B cell (primary cell): ENCODE data around the gene DNHD1. TPM values are rescaled to one million over a fixed set of nuclear protein-coding genes. Genes with fewer than 3 reads are reported as not detected.

Source experiments
- ATAC-seq: fragments of 200-7000 bp; cut with Tn5 transposase; one replicate; pipeline ENCODE4 v1.10.0; 2021; ENCODE audit warnings: low read depth, mild to moderate bottlenecking, moderate number of reproducible peaks, moderate library complexity
- CTCF ChIA-PET: fragments of 350-600 bp; sonication (Branson Sonifier 250); formaldehyde crosslinking; loops from one replicate; lab custom pipeline; 2021; ENCODE audit warnings: antibody characterized with exemption, inconsistent platforms; lab: Charles Lee
- POLR2A ChIA-PET: fragments of 350-600 bp; sonication (Branson Sonifier 250); formaldehyde crosslinking; loops from one replicate; lab custom pipeline; 2021; ENCODE audit warnings: antibody characterized with exemption; lab: Charles Lee
- DNase-seq: peaks from one replicate; pipeline ENCODE4 v3.0.0; 2013
- H2AFZ ChIP-seq: 2 replicates; pipeline ENCODE4 v1.6.1; 2012; ENCODE audit warnings: mild to moderate bottlenecking, low read depth, low read length; ENCODE audit not compliant: insufficient read depth, poor library complexity, severe bottlenecking
- H3K27ac ChIP-seq, 2 donors: 1 replicate in 1 of 2; 2 replicates in 1 of 2; pipeline ENCODE4 v1.5.1; 2012 to 2013; ENCODE audit warnings: low read length in 2 of 2, mild to moderate bottlenecking in 2 of 2, moderate library complexity in 1 of 2
- H3K27me3 ChIP-seq, 4 experiments: fragments of 200-600 bp in 1 of 4; sonication (generic) in 1 of 4; replicated peaks in 1 of 4; 1 replicate in 2 of 4; 2 replicates in 2 of 4; pipeline versions ENCODE4 v1.6.1 to v1.7.0; 2013 to 2016; ENCODE audit warnings: low read length in 3 of 4, mild to moderate bottlenecking in 2 of 4, mixed read lengths in 1 of 4, moderate library complexity in 1 of 4; ENCODE audit not compliant: insufficient read depth in 4 of 4, control insufficient read depth in 3 of 4; ENCODE audit errors: control extremely low read depth in 1 of 4
- H3K36me3 ChIP-seq, 2 experiments: replicated peaks in 1 of 2; 1 replicate in 1 of 2; 2 replicates in 1 of 2; pipeline versions ENCODE4 v1.6.1 to v1.7.1; 2013; ENCODE audit warnings: low read length in 1 of 2; ENCODE audit not compliant: insufficient read depth in 2 of 2, control insufficient read depth in 1 of 2; ENCODE audit errors: control extremely low read depth in 1 of 2, extremely low read depth in 1 of 2
- H3K4me1 ChIP-seq, 2 donors: fragments of 200-600 bp in 1 of 2; sonication (generic) in 1 of 2; 1 replicate in 1 of 2; 2 replicates in 1 of 2; pipeline versions ENCODE4 v1.5.1 to v1.6.1; 2013 to 2017; ENCODE audit warnings: low read length in 2 of 2; ENCODE audit not compliant: control insufficient read depth in 2 of 2, insufficient read depth in 2 of 2
- H3K4me2 ChIP-seq: replicated peaks from 2 replicates; pipeline ENCODE3; 2012; ENCODE audit warnings: mild to moderate bottlenecking, low read depth, low read length; ENCODE audit not compliant: poor library complexity, severe bottlenecking
- H3K4me3 ChIP-seq, 5 experiments: fragments of 200-600 bp in 1 of 5; sonication (generic) in 1 of 5; 1 replicate in 3 of 5; 2 replicates in 2 of 5; pipeline versions ENCODE4 v1.5.1 to v1.7.0; 2011 to 2016; ENCODE audit warnings: low read length in 4 of 5, mild to moderate bottlenecking in 4 of 5, low read depth in 2 of 5, control low read depth in 1 of 5, moderate library complexity in 1 of 5; ENCODE audit not compliant: insufficient read depth in 1 of 5; ENCODE audit errors: control extremely low read depth in 1 of 5, extremely low read depth in 1 of 5
- H3K79me2 ChIP-seq: fragments of 200-600 bp; sonication (generic); one replicate; pipeline ENCODE4 v1.6.0; 2016; ENCODE audit warnings: low read length; ENCODE audit not compliant: control insufficient read depth, insufficient read depth
- H3K9ac ChIP-seq: fragments of 200-600 bp; sonication (generic); 2 replicates; pipeline ENCODE4 v1.6.1; 2017; ENCODE audit warnings: mild to moderate bottlenecking, low read length, moderate library complexity
- H3K9me3 ChIP-seq, 3 donors: one replicate each; pipeline versions ENCODE4 v1.6.1 to v1.7.1; 2013; ENCODE audit warnings: low read length in 2 of 3; ENCODE audit not compliant: control insufficient read depth in 2 of 3, insufficient read depth in 1 of 3; ENCODE audit errors: control extremely low read depth in 1 of 3
- H4K20me1 ChIP-seq: 2 replicates; pipeline ENCODE4 v1.6.0; 2012; ENCODE audit warnings: mild to moderate bottlenecking, low read length; ENCODE audit not compliant: insufficient read depth, control insufficient read depth, poor library complexity, severe bottlenecking
- H3K27ac Mint-ChIP-seq: one replicate; pipeline ENCODE4 v1.8.0; 2021; ENCODE audit warnings: mixed read lengths
- H3K27me3 Mint-ChIP-seq: one replicate; pipeline ENCODE4 v1.8.0; 2021; ENCODE audit warnings: mixed read lengths
- H3K4me1 Mint-ChIP-seq: one replicate; pipeline ENCODE4 v1.8.0; 2021; ENCODE audit warnings: mixed read lengths
- H3K4me3 Mint-ChIP-seq: one replicate; pipeline ENCODE4 v1.8.0; 2021; ENCODE audit warnings: mixed read lengths
- H3K9me3 Mint-ChIP-seq: one replicate; pipeline ENCODE4 v1.8.0; 2022; ENCODE audit warnings: mixed read lengths; ENCODE audit not compliant: insufficient read depth
- EZH2 ChIP-seq: IDR thresholded peaks from 2 replicates; pipeline ENCODE4 v1.6.1; 2012; ENCODE audit warnings: borderline replicate concordance, low read depth, mild to moderate bottlenecking, moderate library complexity, low read length; ENCODE audit not compliant: insufficient read depth, poor library complexity, severe bottlenecking
- WGBS: methylation state at CpG from one replicate; pipeline ENCODE4 v1.1.5; 2013; ENCODE audit warnings: missing lambda C conversion rate; ENCODE audit not compliant: insufficient coverage; 5-methylcytosine and 5-hydroxymethylcytosine counted together
- intact Hi-C: fragments of 100-400 bp; cut with micrococcal nuclease; formaldehyde crosslinking; loops from one replicate; pipeline ENCODE4 v1.10.0; 2022
- polyA plus RNA-seq: library from polyadenylated mRNA; depleted of rRNA; stranded (reverse); fragments of >200 nt; gene quantifications from 2 replicates; pipeline ENCODE4 v1.2.3, GENCODE V29; 2012
- total RNA-seq, 2 donors: library from RNA; stranded (reverse); fragments of 120-200 nt in 1 of 2; gene quantifications; 1 replicate in 1 of 2; 2 replicates in 1 of 2; pipeline versions ENCODE4 v1.2.3 to v1.2.4, GENCODE V29; 2013 to 2022
- TF ChIP-seq, protein P1 (sequence below): fragments of 200-600 bp; IDR thresholded peaks from one replicate; pipeline ENCODE4 v1.8.0; 2022; ENCODE audit warnings: antibody characterized with exemption, mild to moderate bottlenecking

Gene DNHD1
- total and polyA plus RNA-seq, 2 donors (not counting 1 experiment from before 2014, with no cell fraction given) = 53.9 to 58.2 TPM

DNA sequence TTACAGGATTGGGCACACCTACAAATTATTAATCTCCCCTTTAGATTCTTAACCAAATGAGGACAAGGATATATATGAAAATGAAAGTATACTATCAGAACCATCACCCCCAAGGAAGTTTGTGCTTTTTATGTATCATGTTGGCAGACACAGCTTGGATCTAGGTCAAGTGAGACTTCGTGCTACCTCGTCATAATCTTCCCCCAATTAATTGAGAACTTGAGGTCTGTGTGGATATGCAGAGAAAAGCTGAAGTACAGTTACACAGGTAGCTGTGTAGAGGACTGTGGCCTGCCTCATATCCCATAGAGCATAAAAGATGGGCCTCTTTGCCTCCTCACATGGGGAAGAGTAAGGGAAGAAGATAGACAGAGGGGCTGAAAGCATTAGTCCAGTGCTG lies 45.6 kb downstream of the DNHD1 start:
- Histone ChIP-seq H4K20me1 (no peaks in the 10 kb centered on the region), H3K4me1 (no peaks in the 10 kb centered on the region), H3K27me3 (no peaks in the 10 kb centered on the region), H3K9me3 (no peaks in the 10 kb centered on the region), H3K79me2 (no peaks in the 10 kb centered on the region), H3K9ac (no peak overlapping the region), H3K4me3 (no peak overlapping the region), H3K36me3 (no peaks in the 10 kb centered on the region), H3K27ac (no peak overlapping the region), H2AFZ (no peak overlapping the region), H3K4me2 (no peak overlapping the region)
- ATAC-seq (no peak), DNase-seq (no peak)
- TF ChIP-seq, protein P1, sequence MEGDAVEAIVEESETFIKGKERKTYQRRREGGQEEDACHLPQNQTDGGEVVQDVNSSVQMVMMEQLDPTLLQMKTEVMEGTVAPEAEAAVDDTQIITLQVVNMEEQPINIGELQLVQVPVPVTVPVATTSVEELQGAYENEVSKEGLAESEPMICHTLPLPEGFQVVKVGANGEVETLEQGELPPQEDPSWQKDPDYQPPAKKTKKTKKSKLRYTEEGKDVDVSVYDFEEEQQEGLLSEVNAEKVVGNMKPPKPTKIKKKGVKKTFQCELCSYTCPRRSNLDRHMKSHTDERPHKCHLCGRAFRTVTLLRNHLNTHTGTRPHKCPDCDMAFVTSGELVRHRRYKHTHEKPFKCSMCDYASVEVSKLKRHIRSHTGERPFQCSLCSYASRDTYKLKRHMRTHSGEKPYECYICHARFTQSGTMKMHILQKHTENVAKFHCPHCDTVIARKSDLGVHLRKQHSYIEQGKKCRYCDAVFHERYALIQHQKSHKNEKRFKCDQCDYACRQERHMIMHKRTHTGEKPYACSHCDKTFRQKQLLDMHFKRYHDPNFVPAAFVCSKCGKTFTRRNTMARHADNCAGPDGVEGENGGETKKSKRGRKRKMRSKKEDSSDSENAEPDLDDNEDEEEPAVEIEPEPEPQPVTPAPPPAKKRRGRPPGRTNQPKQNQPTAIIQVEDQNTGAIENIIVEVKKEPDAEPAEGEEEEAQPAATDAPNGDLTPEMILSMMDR = no peak
- TF ChIP-seq EZH2 = no peak
- H3K4me3 Mint-ChIP-seq = no peak overlapping the region
- intact Hi-C loops = no loop called here
- no peaks in the 10 kb centered on the region for H3K4me1 Mint-ChIP-seq
- WGBS = no CpG with 5 or more reads among the region's 2 CpGs
- ChIA-PET POLR2A (no interaction called here), CTCF (interaction anchor here (1.3 kb wide), 1 partner anchor 12 kb away, joined by 4 read pairs; no protein-coding TSS in a partner anchor)
- H3K27ac Mint-ChIP-seq = no peak overlapping the region
- H3K9me3 Mint-ChIP-seq = no peaks in the 10 kb centered on the region
- no peaks in the 10 kb centered on the region for H3K27me3 Mint-ChIP-seq

DNA sequence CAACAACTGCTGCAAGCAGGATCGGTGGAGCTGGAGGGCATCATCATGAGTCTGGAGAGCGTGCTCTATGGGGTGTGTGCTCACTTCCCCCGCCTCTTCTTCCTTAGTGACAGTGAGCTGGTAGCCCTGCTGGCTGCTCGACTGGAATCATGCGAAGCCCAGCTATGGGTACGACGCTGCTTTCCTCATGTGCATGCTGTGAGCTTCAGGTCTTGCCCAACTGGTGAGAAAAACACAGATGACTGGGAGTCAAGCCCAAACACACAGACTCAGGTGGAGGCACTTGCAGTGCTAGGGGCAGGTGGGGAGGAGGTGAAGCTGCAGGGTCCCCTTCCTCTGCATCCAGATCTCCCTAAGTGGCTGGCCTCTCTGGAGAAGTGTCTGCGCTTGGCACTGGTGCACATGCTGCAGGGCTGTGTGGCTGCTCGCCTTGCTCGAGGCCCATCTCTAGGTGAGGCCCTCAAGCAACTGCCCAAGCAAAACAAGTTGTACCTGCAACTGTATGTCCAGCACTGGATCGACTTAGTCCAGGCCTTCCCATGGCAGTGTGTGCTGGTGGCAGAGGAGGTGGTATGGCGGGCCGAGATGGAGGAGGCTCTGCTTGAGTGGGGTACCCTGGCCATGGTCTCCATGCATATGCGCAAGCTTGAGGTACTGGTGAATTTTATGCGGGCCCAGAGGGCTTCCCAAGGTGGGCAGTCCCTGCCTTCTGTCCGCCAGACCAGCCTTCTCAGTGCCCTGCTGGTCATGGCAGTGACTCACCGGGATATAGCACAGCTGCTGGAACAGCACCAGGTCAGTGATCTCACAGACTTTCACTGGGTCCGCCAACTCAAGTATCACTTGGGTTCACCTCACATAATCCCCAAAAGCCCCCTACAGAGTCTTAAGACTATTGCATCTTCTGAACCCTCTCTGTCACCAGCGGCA lies 48.1 kb downstream of the DNHD1 start:
- Histone ChIP-seq H3K4me3 (no peak overlapping the region), H3K9me3 (no peaks in the 10 kb centered on the region), H2AFZ (no peak overlapping the region), H3K27me3 (no peaks in the 10 kb centered on the region), H4K20me1 (no peaks in the 10 kb centered on the region), H3K4me1 (no peaks in the 10 kb centered on the region), H3K79me2 (no peaks in the 10 kb centered on the region), H3K9ac (no peak overlapping the region), H3K27ac (no peak overlapping the region), H3K4me2 (no peak overlapping the region), H3K36me3 (no peaks in the 10 kb centered on the region)
- DNase-seq (no peak), ATAC-seq (no peak)
- ChIA-PET CTCF (interaction anchor here (0.9 kb wide), 1 partner anchor 40 kb away, joined by 3 read pairs; no protein-coding TSS in a partner anchor), POLR2A (interaction anchor here (0.6 kb wide), 1 partner anchor 102 kb away, joined by 3 read pairs; no protein-coding TSS in a partner anchor)
- intact Hi-C loops = no loop called here
- Mint-ChIP-seq H3K9me3 (no peaks in the 10 kb centered on the region), H3K27me3 (no peaks in the 10 kb centered on the region), H3K4me3 (no peak overlapping the region), H3K27ac (no peak overlapping the region), H3K4me1 (no peaks in the 10 kb centered on the region)
- TF ChIP-seq EZH2 = no peak
- TF ChIP-seq, protein P1 = no peak
- 98% methylated on average over 16 of the region's 19 CpGs for WGBS
